NCI-H82 (cell line): ENCODE measurements around the gene CHMP2A.
"Not testable (repeated sequence)": the region's sequence is repeated elsewhere in the genome, so short reads cannot be mapped to it uniquely, and the experiment has no call there.

ENCODE experiments used
- DNase-seq: peaks from one replicate; lab custom pipeline; 2025; lab: John Stamatoyannopoulos, UW

Gene CHMP2A

GRCh38 chr19:58555369-58555885, 522 bp upstream of the CHMP2A start:
- DNase-seq = no peak

- DNase-seq = no peak
Measured at GRCh38 chr19:58553799-58554493, 959 bp downstream of the CHMP2A start.

GRCh38 chr19:58552655-58553054, 2.2 kb downstream of the CHMP2A start:
- no peak for DNase-seq

- DNase-seq = no peak
Measured at GRCh38 chr19:58551577-58552471, 3.1 kb downstream of the CHMP2A start.

- DNase-seq = no peak
Measured at GRCh38 chr19:58551123-58551497, 3.8 kb downstream of the CHMP2A start.

- no peak for DNase-seq
Measured at GRCh38 chr19:58550362-58551122, 4.4 kb downstream of the CHMP2A start.

- no peak for DNase-seq
Measured at GRCh38 chr19:58549664-58550361, 5.1 kb downstream of the CHMP2A start.

GRCh38 chr19:58548859-58549663, 5.8 kb downstream of the CHMP2A start:
- no peak for DNase-seq

- DNase-seq = no peak
Measured at GRCh38 chr19:58547323-58548312, 7.3 kb downstream of the CHMP2A start.

- DNase-seq = no peak
Measured at GRCh38 chr19:58546019-58546530, 8.8 kb downstream of the CHMP2A start.

GRCh38 chr19:58545286-58546018, 9.5 kb downstream of the CHMP2A start:
- DNase-seq = no peak

- no peak for DNase-seq
Measured at GRCh38 chr19:58544591-58545285, 10.2 kb downstream of the CHMP2A start.

- DNase-seq = no peak
Measured at GRCh38 chr19:58543826-58544590, 10.9 kb downstream of the CHMP2A start, which contains the start of gene TRIM28. TSS of gene TRIM28 (plus strand) at chr19:58544064. CDS start at chr19:58544758, 694 bp downstream.

- DNase-seq = not testable (repeated sequence)
Measured at GRCh38 chr19:58542641-58543372, 12.1 kb downstream of the CHMP2A start.

GRCh38 chr19:58539169-58539559, 15.7 kb downstream of the CHMP2A start:
- DNase-seq = not testable (repeated sequence)
